Hematopoietic multipotent progenitor cell treated with erythropoietin and hydrocortisone succinate and interleukin-3 and kit ligand, for 15 days (in vitro differentiated cells): ENCODE results near the gene GRIA2.

ENCODE experiments used
- DNase-seq: peaks from one replicate; pipeline ENCODE4 v3.0.0-alpha.2; 2015; ENCODE audit warnings: low spot score

GRIA2 gene

GRCh38 chr4:157265281-157265680, 44.8 kb downstream of the GRIA2 start:
- no peak for DNase-seq

- no peak for DNase-seq
These were observed 49.6 kb downstream of the GRIA2 start for GRCh38 chr4:157270108-157270507.

GRCh38 chr4:157270552-157270951, 50.0 kb downstream of the GRIA2 start:
- no peak for DNase-seq

- no peak for DNase-seq
These were observed 50.8 kb downstream of the GRIA2 start for GRCh38 chr4:157271166-157271869.

- DNase-seq, result no peak
These were observed 60.1 kb downstream of the GRIA2 start for GRCh38 chr4:157280673-157281072.

- DNase-seq, result no peak
These were observed 61.5 kb downstream of the GRIA2 start for GRCh38 chr4:157282019-157282418.

- no peak for DNase-seq
These were observed 66.9 kb downstream of the GRIA2 start for GRCh38 chr4:157287445-157287844.

- no peak for DNase-seq
These were observed 70.1 kb downstream of the GRIA2 start for GRCh38 chr4:157290622-157291021.

- no peak for DNase-seq
These were observed 70.5 kb downstream of the GRIA2 start for GRCh38 chr4:157291071-157291470.

- no peak for DNase-seq
These were observed 73.1 kb downstream of the GRIA2 start for GRCh38 chr4:157293673-157294072.

GRCh38 chr4:157294575-157294974, 74.0 kb downstream of the GRIA2 start:
- no peak for DNase-seq

- DNase-seq, result no peak
These were observed 80.2 kb downstream of the GRIA2 start for GRCh38 chr4:157300701-157301100.

GRCh38 chr4:157303471-157303960, 83.0 kb downstream of the GRIA2 start:
- no peak for DNase-seq

- no peak for DNase-seq
These were observed 84.2 kb downstream of the GRIA2 start for GRCh38 chr4:157304769-157305168.

GRCh38 chr4:157312702-157313101, 92.2 kb downstream of the GRIA2 start:
- DNase-seq, result no peak

GRCh38 chr4:157314906-157315305, 94.4 kb downstream of the GRIA2 start:
- DNase-seq, result no peak

- DNase-seq, result no peak
These were observed 95.4 kb downstream of the GRIA2 start for GRCh38 chr4:157315968-157316367.

- DNase-seq, result no peak
These were observed 99.6 kb downstream of the GRIA2 start for GRCh38 chr4:157320092-157320491.

GRCh38 chr4:157327666-157328065, 107.1 kb downstream of the GRIA2 start:
- DNase-seq, result no peak

- DNase-seq, result no peak
These were observed 137.4 kb downstream of the GRIA2 start for GRCh38 chr4:157357887-157358286.

- no peak for DNase-seq
These were observed 137.9 kb downstream of the GRIA2 start for GRCh38 chr4:157358439-157358838.

GRCh38 chr4:157358851-157359250, 138.3 kb downstream of the GRIA2 start:
- no peak for DNase-seq

GRCh38 chr4:157363360-157363759, 142.8 kb downstream of the GRIA2 start:
- DNase-seq, result no peak

- DNase-seq, result no peak
These were observed 151.6 kb downstream of the GRIA2 start for GRCh38 chr4:157372154-157372553.
